HCT116 (cell line): ENCODE results near the gene TLE3. TPM values are rescaled to one million over a fixed set of nuclear protein-coding genes. Genes with fewer than 3 reads are reported as not detected.

Source experiments
- ATAC-seq: fragments of 200-7000 bp; cut with Tn5 transposase; 2 replicates; pipeline ENCODE4 v1.9.1; 2020; ENCODE audit warnings: mild to moderate bottlenecking, moderate library complexity
- BruUV-seq: library from RNA; stranded (reverse); fragments of 400-500 nt; replicated peaks from 2 replicates; lab custom pipeline; 2021; lab: Mats Ljungman, UMichigan
- CTCF ChIA-PET: fragments of 300-600 bp; sonication (Branson Sonifier 250); formaldehyde crosslinking; loops from one replicate; lab custom pipeline; 2021; ENCODE audit warnings: antibody characterized with exemption; lab: Charles Lee
- POLR2A ChIA-PET: fragments of 300-600, 350-600 bp; sonication (Branson Sonifier 250); formaldehyde crosslinking; loops from one replicate; lab custom pipeline; 2021; ENCODE audit warnings: antibody characterized with exemption; lab: Charles Lee
- RAD21 ChIA-PET, 2 experiments: fragments of 300-600 bp; sonication (Branson Sonifier 250); formaldehyde crosslinking; loops; one replicate each; lab custom pipeline; 2023; ENCODE audit warnings: low total read pairs in 2 of 2; ENCODE audit not compliant: uncharacterized antibody in 2 of 2, unreplicated experiment in 2 of 2, low non-redundant PET in 1 of 2; lab: Charles Lee
- DNase-seq: peaks from one replicate; pipeline ENCODE4 v3.0.0-alpha.2; 2010; ENCODE audit warnings: low read depth, low spot score
- H2AFZ ChIP-seq: fragments of 200-600 bp; shearing (Covaris generic), sonication (generic); 2 replicates; pipeline ENCODE4 v1.6.1; 2017; ENCODE audit warnings: low read depth, mixed run types, mixed read lengths, antibody characterized with exemption, low read length; ENCODE audit not compliant: poor library complexity, severe bottlenecking
- H3K27ac ChIP-seq: 2 replicates; pipeline ENCODE4 v1.5.1; 2012; ENCODE audit warnings: low read depth, low read length
- H3K27me3 ChIP-seq: fragments of 200-600 bp; sonication (generic); 2 replicates; pipeline ENCODE4 v1.6.1; 2016; ENCODE audit warnings: mixed run types, low read length, mixed read lengths; ENCODE audit not compliant: insufficient read depth
- H3K36me3 ChIP-seq, 2 experiments: fragments of 200-500 bp in 1 of 2; fragments of 200-600 bp in 1 of 2; sonication (Bioruptor generic) in 1 of 2; sonication (generic) in 1 of 2; 2 replicates each; pipeline versions ENCODE4 v1.5.1 to v1.6.1; 2014 to 2016; ENCODE audit warnings: low read length in 2 of 2, inconsistent platforms in 1 of 2, mixed read lengths in 1 of 2, mixed run types in 1 of 2; ENCODE audit not compliant: insufficient read depth in 2 of 2, control insufficient read depth in 1 of 2
- H3K4me1 ChIP-seq, 2 experiments: fragments of 200-600 bp in 1 of 2; sonication (generic) in 1 of 2; 2 replicates each; pipeline versions ENCODE4 v1.5.1 to v1.6.1; 2012 to 2017; ENCODE audit warnings: low read length in 2 of 2, inconsistent platforms in 1 of 2, mild to moderate bottlenecking in 1 of 2, mixed read lengths in 1 of 2, mixed run types in 1 of 2, moderate library complexity in 1 of 2; ENCODE audit not compliant: insufficient read depth in 2 of 2, control insufficient read depth in 1 of 2
- H3K4me2 ChIP-seq: fragments of 200-600 bp; sonication (generic); 2 replicates; pipeline ENCODE4 v1.6.1; 2017; ENCODE audit warnings: mixed run types, low read length, mixed read lengths
- H3K4me3 ChIP-seq, 2 experiments: fragments of 200-600 bp in 1 of 2; sonication (generic) in 1 of 2; replicated peaks in 1 of 2; 2 replicates each; pipeline ENCODE4 v1.5.1; 2011 to 2016; ENCODE audit warnings: low read length in 2 of 2, control low read depth in 1 of 2, low read depth in 1 of 2, mild to moderate bottlenecking in 1 of 2, mixed read lengths in 1 of 2, mixed run types in 1 of 2
- H3K79me2 ChIP-seq: fragments of 200-600 bp; sonication (generic); 2 replicates; pipeline ENCODE4 v1.6.1; 2017; ENCODE audit warnings: mild to moderate bottlenecking, mixed run types, low read length, moderate library complexity, mixed read lengths; ENCODE audit not compliant: insufficient read depth
- H3K9ac ChIP-seq: fragments of 200-600 bp; sonication (generic); 2 replicates; pipeline ENCODE4 v1.6.1; 2016; ENCODE audit warnings: low read length, mixed read lengths
- H3K9me2 ChIP-seq: fragments of 200-600 bp; sonication (generic), shearing (Covaris generic); 2 replicates; pipeline ENCODE4 v1.6.1; 2017; ENCODE audit warnings: mixed run types, mild to moderate bottlenecking, moderate library complexity; ENCODE audit not compliant: insufficient read depth
- H3K9me3 ChIP-seq, 2 experiments: fragments of 200-500 bp in 1 of 2; fragments of 200-600 bp in 1 of 2; sonication (Bioruptor generic) in 1 of 2; sonication (generic) in 1 of 2; 2 replicates each; pipeline ENCODE4 v1.6.1; 2014 to 2017; ENCODE audit warnings: low read length in 2 of 2, mixed read lengths in 2 of 2, inconsistent platforms in 1 of 2, low read depth in 1 of 2, mild to moderate bottlenecking in 1 of 2, mixed run types in 1 of 2, moderate library complexity in 1 of 2; ENCODE audit not compliant: control insufficient read depth in 1 of 2, insufficient read depth in 1 of 2
- H4K20me1 ChIP-seq: fragments of 200-600 bp; sonication (generic), shearing (Covaris generic); 2 replicates; pipeline ENCODE4 v1.6.1; 2017; ENCODE audit warnings: mixed run types, mild to moderate bottlenecking, moderate library complexity; ENCODE audit not compliant: insufficient read depth
- ATF3 ChIP-seq: IDR thresholded peaks from 2 replicates; pipeline ENCODE4 v1.6.1; 2012
- CEBPB ChIP-seq: IDR thresholded peaks from 2 replicates; pipeline ENCODE4 v1.6.1; 2012; ENCODE audit warnings: low read depth
- EGR1 ChIP-seq: IDR thresholded peaks from 2 replicates; pipeline ENCODE4 v1.6.1; 2012; ENCODE audit warnings: low read depth
- ELF1 ChIP-seq: IDR thresholded peaks from 2 replicates; pipeline ENCODE4 v1.6.1; 2012; ENCODE audit warnings: low read depth, borderline replicate concordance
- EZH2phosphoT487 ChIP-seq: fragments of 200-600 bp; IDR thresholded peaks from 2 replicates; pipeline ENCODE4 v1.6.1; 2018; ENCODE audit warnings: antibody characterized with exemption, borderline replicate concordance
- FOSL1 ChIP-seq: IDR thresholded peaks from 2 replicates; pipeline ENCODE4 v1.6.1; 2012; ENCODE audit warnings: low read depth
- JUND ChIP-seq: IDR thresholded peaks from 2 replicates; pipeline ENCODE4 v1.6.1; 2012
- POLR2A ChIP-seq: IDR thresholded peaks from 2 replicates; pipeline ENCODE4 v1.7.0; 2011; ENCODE audit warnings: borderline replicate concordance; ENCODE audit not compliant: insufficient read depth, insufficient read length; ENCODE audit errors: extremely low read depth
- SP1 ChIP-seq: IDR thresholded peaks from 2 replicates; pipeline ENCODE4 v1.6.1; 2012; ENCODE audit warnings: low read depth
- SRF ChIP-seq: IDR thresholded peaks from 2 replicates; pipeline ENCODE4 v1.6.1; 2012; ENCODE audit warnings: low read depth
- TCF7L2 ChIP-seq: IDR thresholded peaks from 2 replicates; pipeline ENCODE4 v1.7.0; 2011; ENCODE audit warnings: borderline replicate concordance, inconsistent platforms; ENCODE audit not compliant: insufficient read depth, insufficient read length; ENCODE audit errors: extremely low read depth
- YY1 ChIP-seq: IDR thresholded peaks from 2 replicates; pipeline ENCODE4 v1.6.1; 2011; ENCODE audit warnings: low read length, low read depth, moderate library complexity, mild to moderate bottlenecking; ENCODE audit not compliant: insufficient replicate concordance; ENCODE audit errors: extremely low read depth
- ZBTB33 ChIP-seq: IDR thresholded peaks from 2 replicates; pipeline ENCODE4 v1.6.1; 2011; ENCODE audit warnings: mild to moderate bottlenecking, low read length, moderate library complexity; ENCODE audit not compliant: insufficient replicate concordance; ENCODE audit errors: extremely low read depth
- ZFX ChIP-seq: fragments of 450-650 bp; IDR thresholded peaks from 2 replicates; pipeline ENCODE4 v1.6.1; 2017
- ZNF274 ChIP-seq: fragments of 200-500 bp; sonication (Bioruptor generic); IDR thresholded peaks from 2 replicates; pipeline ENCODE4 v1.6.1; 2014; ENCODE audit warnings: mild to moderate bottlenecking, low read depth, low read length, inconsistent platforms
- intact Hi-C: fragments of 100-400 bp; cut with micrococcal nuclease; formaldehyde crosslinking; loops from 2 replicates; pipeline ENCODE4 v1.10.0; 2022
- total RNA-seq: library from RNA; stranded (reverse); gene quantifications from one replicate; pipeline ENCODE4 v1.2.1, GENCODE V29; 2021; ENCODE audit not compliant: unreplicated experiment

Gene TLE3
- total RNA-seq, 1 experiment from 2014 or later, result 53.9 TPM

GRCh38 chr15:70094690-70095311 is 2.9 kb downstream of the TLE3 start:
- DNase-seq (no peak), ATAC-seq (no peak)
- ChIA-PET RAD21 (no interaction called here), POLR2A (no interaction called here), CTCF (interaction anchor here (0.7 kb wide), 1 partner anchor 634 kb away, joined by 3 read pairs; no protein-coding TSS in a partner anchor)
- Histone ChIP-seq H3K27me3 (no peaks in the 10 kb centered on the region), H3K36me3 (peaks cover 34 to 36% of the 10 kb centered on the region in 2 experiments), H3K4me3 (no peak overlapping the region), H3K4me1 (peaks cover 4 to 26% of the 10 kb centered on the region in 2 experiments; a peak in 3 of 4 replicates), H3K9ac (no peak overlapping the region), H3K27ac (no peak overlapping the region), H3K4me2 (no peak overlapping the region), H4K20me1 (no peaks in the 10 kb centered on the region), H2AFZ (no peak overlapping the region), H3K9me3 (no peaks in the 10 kb centered on the region), H3K9me2 (no peaks in the 10 kb centered on the region), H3K79me2 (peaks cover 74% of the 10 kb centered on the region)
- intact Hi-C loops, result loop anchor here (5.0 kb wide), 1 partner anchor 362 kb away; no protein-coding TSS in a partner anchor
- TF ChIP-seq JUND (no peak), SP1 (no peak)
- no TSS peak for BruUV-seq

- no peak overlapping the region for H2AFZ ChIP-seq
- ChIA-PET RAD21 (no interaction called here), POLR2A (no interaction called here), CTCF (interaction anchor here (0.7 kb wide), 1 partner anchor 633 kb away, joined by 3 read pairs; no protein-coding TSS in a partner anchor)
- BruUV-seq, result TSS peak; percentile 18
- no peaks in the 10 kb centered on the region for H3K9me3 ChIP-seq
- peaks cover 34 to 40% of the 10 kb centered on the region in 2 experiments for H3K36me3 ChIP-seq
- no peak overlapping the region for H3K27ac ChIP-seq
- no peaks in the 10 kb centered on the region for H3K9me2 ChIP-seq
- DNase-seq (no peak), ATAC-seq (no peak)
- intact Hi-C loops, result no loop called here
- H4K20me1 ChIP-seq, result no peaks in the 10 kb centered on the region
- no peak overlapping the region for H3K9ac ChIP-seq
- no peaks in the 10 kb centered on the region for H3K27me3 ChIP-seq
- H3K4me2 ChIP-seq, result no peak overlapping the region
- H3K4me1 ChIP-seq, result peaks cover 4 to 20% of the 10 kb centered on the region in 2 experiments; a peak in 3 of 4 replicates
- peaks cover 81% of the 10 kb centered on the region for H3K79me2 ChIP-seq
- H3K4me3 ChIP-seq, result no peak overlapping the region
- TF ChIP-seq ATF3 (no peak), EZH2phosphoT487 (no peak), FOSL1 (no peak), CEBPB (no peak), ZFX (no peak), TCF7L2 (no peak), SP1 (no peak), SRF (no peak), POLR2A (no peak), YY1 (no peak), ELF1 (no peak), EGR1 (no peak), ZBTB33 (no peak), ZNF274 (no peak)
Measured at GRCh38 chr15:70093481-70094319, 4.0 kb downstream of the TLE3 start.
